ENCODE data around the gene STING1.
"Not testable (repeated sequence)": the region's sequence is repeated elsewhere in the genome, so short reads cannot be mapped to it uniquely, and the experiment has no call there.

Gene STING1

GRCh38 chr5:139513852-139514485, 31.4 kb upstream of the STING1 start:
- no peak overlapping the region for H2AFZ ChIP-seq (ENCODE audit: low read length)
- H3K36me3 ChIP-seq (ENCODE audit: insufficient read depth, low read length): no peaks in the 10 kb centered on the region
- TF ChIP-seq CTCF (conservative IDR thresholded peaks at IDR 0.05; ENCODE audit: low read length) (no peak), EZH2phosphoT487 (IDR thresholded peaks at IDR 0.05; ENCODE audit: borderline replicate concordance) (no peak)

GRCh38 chr5:139513434-139513833, 30.9 kb upstream of the STING1 start:
- H3K4me2 ChIP-seq (ENCODE audit: low read depth, low read length, poor library complexity, severe bottlenecking); H4K20me1 ChIP-seq (ENCODE audit: insufficient read depth, low read length, poor library complexity, severe bottlenecking); H3K9me3 ChIP-seq (ENCODE audit: insufficient read depth, low read depth, low read length); H3F3A ChIP-seq (ENCODE audit: low read depth); H3K27me3 ChIP-seq (ENCODE audit: insufficient read depth, low read length, poor library complexity, severe bottlenecking); H3K36me3 ChIP-seq (ENCODE audit: insufficient read depth, low read length); H3K79me2 ChIP-seq (ENCODE audit: insufficient read depth, low read length); H3K4me3 ChIP-seq (ENCODE audit: low read length, poor library complexity, severe bottlenecking); H2AFZ ChIP-seq (ENCODE audit: low read length); H3K9me2 ChIP-seq (replicated peaks; ENCODE audit: low read depth, low read length): not testable (repeated sequence)
- Histone ChIP-seq H3K9ac (ENCODE audit: low read depth, low read length, poor library complexity, severe bottlenecking) (peak overlapping the region; percentile 21), H3K4me1 (ENCODE audit: insufficient read depth, low read length, poor library complexity, severe bottlenecking) (peaks cover 27% of the 10 kb centered on the region)
- peak; percentile 84 for TF ChIP-seq CTCF (conservative IDR thresholded peaks at IDR 0.05; ENCODE audit: low read length)

More at GRCh38 chr5:139513852-139514485, 31.4 kb upstream of the STING1 start:
- Histone ChIP-seq H3K4me1 (ENCODE audit: insufficient read depth, low read length, poor library complexity, severe bottlenecking) (peaks cover 31% of the 10 kb centered on the region), H3K4me3 (ENCODE audit: low read length, poor library complexity, severe bottlenecking) (no peak overlapping the region), H3K79me2 (ENCODE audit: insufficient read depth, low read length) (no peaks in the 10 kb centered on the region), H3K4me2 (ENCODE audit: low read depth, low read length, poor library complexity, severe bottlenecking) (no peak overlapping the region), H3K27me3 (ENCODE audit: insufficient read depth, low read length, poor library complexity, severe bottlenecking) (no peaks in the 10 kb centered on the region), H3F3A (ENCODE audit: low read depth) (0 out of 2 replicates have a peak, but pooled peaks cover 3% of the 10 kb centered on the region), H4K20me1 (ENCODE audit: insufficient read depth, low read length, poor library complexity, severe bottlenecking) (no peaks in the 10 kb centered on the region), H3K9me2 (replicated peaks; ENCODE audit: low read depth, low read length) (no peaks in the 10 kb centered on the region), H3K9me3 (ENCODE audit: insufficient read depth, low read depth, low read length) (no peaks in the 10 kb centered on the region), H3K9ac (ENCODE audit: low read depth, low read length, poor library complexity, severe bottlenecking) (no peak overlapping the region)

- no peak for TF ChIP-seq EZH2phosphoT487 (IDR thresholded peaks at IDR 0.05; ENCODE audit: borderline replicate concordance)
- no peak for TF ChIP-seq CTCF (conservative IDR thresholded peaks at IDR 0.05; ENCODE audit: low read length)
- no peaks in the 10 kb centered on the region for H3K27me3 ChIP-seq (ENCODE audit: insufficient read depth, low read length, poor library complexity, severe bottlenecking)
- H3K9ac ChIP-seq (ENCODE audit: low read depth, low read length, poor library complexity, severe bottlenecking): peak overlapping the region; percentile 21
- H3K79me2 ChIP-seq (ENCODE audit: insufficient read depth, low read length): no peaks in the 10 kb centered on the region
- H3K36me3 ChIP-seq (ENCODE audit: insufficient read depth, low read length): no peaks in the 10 kb centered on the region
- no peaks in the 10 kb centered on the region for H4K20me1 ChIP-seq (ENCODE audit: insufficient read depth, low read length, poor library complexity, severe bottlenecking)
- no peak overlapping the region for H3K4me3 ChIP-seq (ENCODE audit: low read length, poor library complexity, severe bottlenecking)
- no peak overlapping the region for H2AFZ ChIP-seq (ENCODE audit: low read length)
- no peaks in the 10 kb centered on the region for H3K9me3 ChIP-seq (ENCODE audit: insufficient read depth, low read depth, low read length)
- no peaks in the 10 kb centered on the region for H3K9me2 ChIP-seq (replicated peaks; ENCODE audit: low read depth, low read length)
- peak overlapping the region; percentile 56 for H3K4me2 ChIP-seq (ENCODE audit: low read depth, low read length, poor library complexity, severe bottlenecking)
- 0 out of 2 replicates have a peak, but pooled peaks cover 3% of the 10 kb centered on the region for H3F3A ChIP-seq (ENCODE audit: low read depth)
- peaks cover 24% of the 10 kb centered on the region for H3K4me1 ChIP-seq (ENCODE audit: insufficient read depth, low read length, poor library complexity, severe bottlenecking)
Measured at GRCh38 chr5:139512786-139513390, 30.3 kb upstream of the STING1 start.

DNA sequence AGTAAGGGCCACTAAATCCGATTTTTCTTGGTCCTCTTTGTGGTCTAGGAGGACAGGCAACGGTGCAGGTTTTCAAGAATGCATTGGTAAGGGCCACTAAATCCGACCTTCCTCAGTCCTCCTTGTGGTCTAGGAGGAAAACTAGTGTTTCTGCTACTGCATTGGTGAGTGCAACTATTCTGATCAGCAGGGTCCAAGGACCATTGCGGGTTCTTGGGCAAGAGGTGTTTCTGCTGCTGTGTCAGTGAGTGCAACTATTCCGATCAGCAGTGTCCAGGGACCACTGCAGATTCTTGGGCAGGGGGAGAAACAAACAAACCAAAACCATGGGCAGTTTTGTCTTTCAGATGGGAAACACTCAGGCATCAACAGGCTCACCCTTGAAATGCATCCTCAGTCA, 22.2 kb upstream of the STING1 start:
- H4K20me1 ChIP-seq (ENCODE audit: insufficient read depth, low read length, poor library complexity, severe bottlenecking); H3K9ac ChIP-seq (ENCODE audit: low read depth, low read length, poor library complexity, severe bottlenecking); H3K36me3 ChIP-seq (ENCODE audit: insufficient read depth, low read length); H3K4me1 ChIP-seq (ENCODE audit: insufficient read depth, low read length, poor library complexity, severe bottlenecking); H3K4me3 ChIP-seq (ENCODE audit: low read length, poor library complexity, severe bottlenecking); H3K9me2 ChIP-seq (replicated peaks; ENCODE audit: low read depth, low read length); H3K79me2 ChIP-seq (ENCODE audit: insufficient read depth, low read length); H3K4me2 ChIP-seq (ENCODE audit: low read depth, low read length, poor library complexity, severe bottlenecking); H3F3A ChIP-seq (ENCODE audit: low read depth); H2AFZ ChIP-seq (ENCODE audit: low read length); H3K9me3 ChIP-seq (ENCODE audit: insufficient read depth, low read depth, low read length); H3K27me3 ChIP-seq (ENCODE audit: insufficient read depth, low read length, poor library complexity, severe bottlenecking): not testable (repeated sequence)

DNA sequence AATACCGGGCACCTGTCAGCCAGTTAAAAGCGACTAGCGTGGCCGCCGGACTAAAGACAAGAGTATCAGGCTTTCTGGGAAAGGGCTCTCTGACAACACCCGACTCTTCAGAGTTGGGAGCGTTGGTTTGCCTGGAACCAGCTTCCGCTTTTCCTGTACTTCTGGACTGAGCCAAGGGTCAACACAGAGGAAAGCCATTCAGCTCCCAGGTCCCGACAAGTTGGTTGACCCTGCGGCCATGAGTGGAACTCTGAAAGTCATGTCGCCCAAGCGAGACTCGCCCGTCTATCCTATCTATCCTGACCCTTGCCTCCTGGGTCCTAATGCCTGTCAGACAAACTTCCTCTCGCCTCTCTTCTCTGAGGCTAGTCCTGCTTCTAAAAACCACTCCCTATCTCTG, 21.3 kb upstream of the STING1 start:
- H3K9me2 ChIP-seq (replicated peaks; ENCODE audit: low read depth, low read length); H3K4me2 ChIP-seq (ENCODE audit: low read depth, low read length, poor library complexity, severe bottlenecking); H3K4me3 ChIP-seq (ENCODE audit: low read length, poor library complexity, severe bottlenecking); H3F3A ChIP-seq (ENCODE audit: low read depth); H3K27me3 ChIP-seq (ENCODE audit: insufficient read depth, low read length, poor library complexity, severe bottlenecking); H4K20me1 ChIP-seq (ENCODE audit: insufficient read depth, low read length, poor library complexity, severe bottlenecking); H2AFZ ChIP-seq (ENCODE audit: low read length); H3K36me3 ChIP-seq (ENCODE audit: insufficient read depth, low read length); H3K79me2 ChIP-seq (ENCODE audit: insufficient read depth, low read length); H3K9ac ChIP-seq (ENCODE audit: low read depth, low read length, poor library complexity, severe bottlenecking); H3K9me3 ChIP-seq (ENCODE audit: insufficient read depth, low read depth, low read length); H3K4me1 ChIP-seq (ENCODE audit: insufficient read depth, low read length, poor library complexity, severe bottlenecking): not testable (repeated sequence)
